GM23338 (cell line): ENCODE measurements around the gene GRAMD2B. TPM values are rescaled to one million over a fixed set of nuclear protein-coding genes. Genes with fewer than 3 reads are reported as not detected.

Source experiments
- ATAC-seq: fragments of 200-7000 bp; cut with Tn5 transposase; 3 replicates; pipeline ENCODE4 v1.9.1; 2020
- DNase-seq: peaks from one replicate; pipeline ENCODE4 v3.0.0-alpha.2; 2015; ENCODE audit warnings: low spot score
- H2AFZ ChIP-seq: fragments of 200-600 bp; sonication (generic); 2 replicates; pipeline ENCODE4 v1.8.0; 2016; ENCODE audit warnings: antibody characterized with exemption, mild to moderate bottlenecking, moderate library complexity
- H3F3A ChIP-seq: fragments of 200-600 bp; sonication (generic); replicated peaks from 2 replicates; pipeline ENCODE4 v1.8.0; 2017; ENCODE audit warnings: antibody characterized with exemption, mixed run types, low read depth
- H3K27ac ChIP-seq: fragments of 200-600 bp; sonication (generic); 2 replicates; pipeline ENCODE4 v1.6.1; 2016; ENCODE audit warnings: low read depth
- H3K27me3 ChIP-seq: fragments of 200-600 bp; sonication (generic); 2 replicates; pipeline ENCODE4 v1.8.0; 2016; ENCODE audit warnings: mild to moderate bottlenecking, mixed run types, moderate library complexity; ENCODE audit not compliant: insufficient read depth
- H3K36me3 ChIP-seq: fragments of 200-600 bp; sonication (generic); 2 replicates; pipeline ENCODE4 v1.8.0; 2016; ENCODE audit warnings: mild to moderate bottlenecking; ENCODE audit not compliant: insufficient read depth
- H3K4me1 ChIP-seq: fragments of 200-600 bp; sonication (generic); 2 replicates; pipeline ENCODE4 v1.8.0; 2016; ENCODE audit warnings: mild to moderate bottlenecking, moderate library complexity; ENCODE audit not compliant: insufficient read depth
- H3K4me2 ChIP-seq: fragments of 200-600 bp; sonication (generic); 2 replicates; pipeline ENCODE4 v1.7.1; 2017; ENCODE audit warnings: mixed run types
- H3K4me3 ChIP-seq: fragments of 200-600 bp; sonication (generic); 2 replicates; pipeline ENCODE4 v1.6.1; 2016; ENCODE audit warnings: mixed run types
- H3K79me2 ChIP-seq: fragments of 200-600 bp; sonication (generic); replicated peaks from 2 replicates; pipeline ENCODE4 v1.8.0; 2017; ENCODE audit warnings: mild to moderate bottlenecking; ENCODE audit not compliant: insufficient read depth
- H3K9me2 ChIP-seq: fragments of 200-600 bp; sonication (generic); 2 replicates; pipeline ENCODE4 v1.8.0; 2017; ENCODE audit not compliant: insufficient read depth
- H4K20me1 ChIP-seq: fragments of 200-600 bp; sonication (generic); replicated peaks from 2 replicates; pipeline ENCODE4 v1.8.0; 2017; ENCODE audit warnings: mild to moderate bottlenecking; ENCODE audit not compliant: insufficient read depth
- H3K27ac Mint-ChIP-seq: 2 replicates; pipeline ENCODE4 v1.8.0; 2020; ENCODE audit warnings: inconsistent platforms, mild to moderate bottlenecking, moderate library complexity, mixed read lengths
- H3K27me3 Mint-ChIP-seq: 3 replicates; pipeline ENCODE4 v1.8.0; 2022; ENCODE audit warnings: low read depth, mild to moderate bottlenecking, moderate library complexity, mixed read lengths, inconsistent platforms; ENCODE audit not compliant: insufficient read depth, poor library complexity
- H3K36me3 Mint-ChIP-seq: 3 replicates; pipeline ENCODE4 v1.8.0; 2021; ENCODE audit warnings: low read depth, mild to moderate bottlenecking, inconsistent platforms, moderate library complexity, mixed read lengths
- H3K4me1 Mint-ChIP-seq: 3 replicates; pipeline ENCODE4 v1.8.0; 2020; ENCODE audit warnings: mild to moderate bottlenecking, inconsistent platforms, mixed read lengths
- H3K4me3 Mint-ChIP-seq: 3 replicates; pipeline ENCODE4 v1.8.0; 2021; ENCODE audit warnings: moderate library complexity, mild to moderate bottlenecking, inconsistent platforms, mixed read lengths
- H3K9me3 Mint-ChIP-seq: 3 replicates; pipeline ENCODE4 v1.8.0; 2020; ENCODE audit warnings: moderate library complexity, mild to moderate bottlenecking, inconsistent platforms, mixed read lengths
- CREB1 ChIP-seq: fragments of 250-450 bp; sonication (Bioruptor Pico); IDR thresholded peaks from 2 replicates; pipeline ENCODE4 v1.5.0; 2020; ENCODE audit warnings: low read depth, mild to moderate bottlenecking, moderate library complexity
- CTCF ChIP-seq, 2 experiments: fragments of 200-600 bp in 1 of 2; sonication (generic) in 1 of 2; conservative IDR thresholded peaks; 2 replicates each; pipeline versions ENCODE4 v1.5.1 to v1.6.1; 2016 to 2017; ENCODE audit warnings: antibody characterized with exemption in 2 of 2, low read depth in 2 of 2, mild to moderate bottlenecking in 2 of 2, moderate library complexity in 1 of 2
- ETS1 ChIP-seq: IDR thresholded peaks from 2 replicates; pipeline ENCODE4 v1.6.1; 2016; ENCODE audit warnings: antibody characterized with exemption
- EZH2 ChIP-seq: fragments of 200-600 bp; sonication (generic); IDR thresholded peaks from one replicate; pipeline ENCODE4 v1.8.0; 2017; ENCODE audit warnings: antibody characterized with exemption, mild to moderate bottlenecking, low read depth; ENCODE audit not compliant: unreplicated experiment
- EZH2phosphoT487 ChIP-seq: fragments of 200-600 bp; sonication (generic); IDR thresholded peaks from one replicate; pipeline ENCODE4 v1.8.1; 2018; ENCODE audit warnings: antibody characterized with exemption; ENCODE audit not compliant: unreplicated experiment
- JUNB ChIP-seq: IDR thresholded peaks from one replicate; pipeline ENCODE4 v1.6.1; 2016; ENCODE audit warnings: antibody characterized with exemption; ENCODE audit not compliant: unreplicated experiment
- NANOG ChIP-seq: IDR thresholded peaks from 2 replicates; pipeline ENCODE4 v1.6.1; 2016; ENCODE audit warnings: antibody characterized with exemption, borderline replicate concordance
- POLR2AphosphoS5 ChIP-seq: IDR thresholded peaks from 2 replicates; pipeline ENCODE4 v1.6.1; 2016; ENCODE audit warnings: antibody characterized with exemption, low read depth
- REST ChIP-seq: IDR thresholded peaks from one replicate; pipeline ENCODE4 v1.6.1; 2018; ENCODE audit warnings: antibody characterized with exemption; ENCODE audit not compliant: unreplicated experiment
- STAT1 ChIP-seq: IDR thresholded peaks from one replicate; pipeline ENCODE4 v1.6.1; 2016; ENCODE audit warnings: antibody characterized with exemption; ENCODE audit not compliant: unreplicated experiment
- ZNF114 ChIP-seq: fragments of 250-450 bp; sonication (Bioruptor Pico); IDR thresholded peaks from 2 replicates; pipeline ENCODE4 v1.5.0; 2020; ENCODE audit warnings: mild to moderate bottlenecking, moderate library complexity
- ZNF331 ChIP-seq: fragments of 250-450 bp; sonication (Bioruptor Pico); IDR thresholded peaks from 2 replicates; pipeline ENCODE4 v1.5.0; 2020; ENCODE audit warnings: low read depth, mild to moderate bottlenecking, moderate library complexity
- ZNF462 ChIP-seq: fragments of 250-450 bp; sonication (Bioruptor Pico); IDR thresholded peaks from 2 replicates; pipeline ENCODE4 v1.5.0; 2020; ENCODE audit warnings: mild to moderate bottlenecking, moderate library complexity
- polyA plus RNA-seq: library from polyadenylated mRNA; unstranded; fragments of >200 nt; fragmentation: Nextera tagmentation; extraction: Ambion mirVana; gene quantifications from 2 replicates; pipeline ENCODE4 v1.2.1, GENCODE V29; 2016
- total RNA-seq: library from RNA; depleted of rRNA; stranded (reverse); fragments of >200 nt; shearing (Covaris generic); gene quantifications from 2 replicates; pipeline ENCODE4 v1.2.3, GENCODE V29; 2014

GRAMD2B gene
- total and polyA plus RNA-seq, 2 experiments from 2014 or later: 9.7 to 16.9 TPM

- TF ChIP-seq ZNF462: no peak
- no peak for TF ChIP-seq REST
- TF ChIP-seq POLR2AphosphoS5: no peak
Measured at GRCh38 chr5:126438267-126438666, 15.1 kb downstream of the GRAMD2B start (continued).

GRCh38 chr5:126438868-126439267 lies 15.7 kb downstream of the GRAMD2B start:
- H3K36me3 Mint-ChIP-seq: peaks cover 19% of the 10 kb centered on the region
- no peak overlapping the region for H3K4me3 Mint-ChIP-seq
- no peak for ATAC-seq
- no peak for DNase-seq
- H3K9me3 Mint-ChIP-seq: no peaks in the 10 kb centered on the region
- H3K9me2 ChIP-seq: no peaks in the 10 kb centered on the region
- no peaks in the 10 kb centered on the region for H3F3A ChIP-seq
- no peaks in the 10 kb centered on the region for H3K36me3 ChIP-seq
- H3K27ac Mint-ChIP-seq: no peak overlapping the region
- H3K27ac ChIP-seq: no peak overlapping the region
- H3K79me2 ChIP-seq: 0 out of 2 replicates have a peak, but pooled peaks cover 9% of the 10 kb centered on the region
- H3K4me1 ChIP-seq: no peaks in the 10 kb centered on the region
- H4K20me1 ChIP-seq: no peaks in the 10 kb centered on the region; the same call in 1 of the 2 replicates
- no peak overlapping the region for H3K4me3 ChIP-seq
- H3K4me1 Mint-ChIP-seq: peaks cover 5% of the 10 kb centered on the region; the same call in 2 of the 3 replicates
- H3K27me3 ChIP-seq: no peaks in the 10 kb centered on the region
- H3K27me3 Mint-ChIP-seq: no peaks in the 10 kb centered on the region
- no peak overlapping the region for H2AFZ ChIP-seq
- no peak overlapping the region for H3K4me2 ChIP-seq
- TF ChIP-seq CTCF (conservative IDR thresholded peaks at IDR 0.05; ENCODE audit: low read depth in 2 of 2) (no peak), ETS1 (no peak), ZNF331 (no peak), ZNF114 (no peak), NANOG (no peak), STAT1 (no peak), JUNB (no peak), EZH2 (no peak), POLR2AphosphoS5 (no peak), EZH2phosphoT487 (no peak), CREB1 (CRISPR knock-in tag) (no peak)
